RWPE2 (cell line): ENCODE measurements around the gene GRAMD4.

Experiments
- ATAC-seq: fragments of 200-7000 bp; cut with Tn5 transposase; 3 replicates; pipeline ENCODE4 v1.9.1; 2021; ENCODE audit warnings: low read depth
- DNase-seq: peaks from one replicate; pipeline ENCODE4 v3.0.0-alpha.2; 2020; ENCODE audit warnings: low spot score
- H3K27ac ChIP-seq: fragments of 450-650 bp; 2 replicates; pipeline ENCODE4 v1.5.1; 2017; ENCODE audit warnings: mild to moderate bottlenecking; ENCODE audit not compliant: poor library complexity, severe bottlenecking
- H3K27me3 ChIP-seq: fragments of 250-450 bp; sonication (Bioruptor Pico); 2 replicates; pipeline ENCODE4 v1.5.1; 2021; ENCODE audit warnings: mild to moderate bottlenecking, moderate library complexity; ENCODE audit not compliant: insufficient read depth, poor library complexity, severe bottlenecking
- H3K36me3 ChIP-seq: fragments of 250-450 bp; sonication (Bioruptor Pico); 2 replicates; pipeline ENCODE4 v1.5.1; 2020; ENCODE audit warnings: low read depth, mild to moderate bottlenecking, moderate library complexity
- H3K4me1 ChIP-seq: fragments of 250-450 bp; sonication (Bioruptor Pico); 2 replicates; pipeline ENCODE4 v1.5.1; 2021; ENCODE audit warnings: mild to moderate bottlenecking, moderate library complexity; ENCODE audit not compliant: insufficient read depth, poor library complexity, severe bottlenecking
- H3K4me3 ChIP-seq: fragments of 250-450 bp; sonication (Bioruptor Pico); 2 replicates; pipeline ENCODE4 v1.5.1; 2021; ENCODE audit warnings: mild to moderate bottlenecking, moderate library complexity; ENCODE audit not compliant: severe bottlenecking
- H3K9me3 ChIP-seq: fragments of 250-450 bp; sonication (Bioruptor Pico); 2 replicates; pipeline ENCODE4 v1.5.1; 2021; ENCODE audit warnings: mild to moderate bottlenecking, moderate library complexity; ENCODE audit not compliant: severe bottlenecking
- TF ChIP-seq, protein P1 (sequence below): fragments of 450-650 bp; IDR thresholded peaks from one replicate; pipeline ENCODE4 v1.5.1; 2017; ENCODE audit warnings: mild to moderate bottlenecking, moderate library complexity; ENCODE audit not compliant: poor library complexity, severe bottlenecking

Gene GRAMD4

DNA sequence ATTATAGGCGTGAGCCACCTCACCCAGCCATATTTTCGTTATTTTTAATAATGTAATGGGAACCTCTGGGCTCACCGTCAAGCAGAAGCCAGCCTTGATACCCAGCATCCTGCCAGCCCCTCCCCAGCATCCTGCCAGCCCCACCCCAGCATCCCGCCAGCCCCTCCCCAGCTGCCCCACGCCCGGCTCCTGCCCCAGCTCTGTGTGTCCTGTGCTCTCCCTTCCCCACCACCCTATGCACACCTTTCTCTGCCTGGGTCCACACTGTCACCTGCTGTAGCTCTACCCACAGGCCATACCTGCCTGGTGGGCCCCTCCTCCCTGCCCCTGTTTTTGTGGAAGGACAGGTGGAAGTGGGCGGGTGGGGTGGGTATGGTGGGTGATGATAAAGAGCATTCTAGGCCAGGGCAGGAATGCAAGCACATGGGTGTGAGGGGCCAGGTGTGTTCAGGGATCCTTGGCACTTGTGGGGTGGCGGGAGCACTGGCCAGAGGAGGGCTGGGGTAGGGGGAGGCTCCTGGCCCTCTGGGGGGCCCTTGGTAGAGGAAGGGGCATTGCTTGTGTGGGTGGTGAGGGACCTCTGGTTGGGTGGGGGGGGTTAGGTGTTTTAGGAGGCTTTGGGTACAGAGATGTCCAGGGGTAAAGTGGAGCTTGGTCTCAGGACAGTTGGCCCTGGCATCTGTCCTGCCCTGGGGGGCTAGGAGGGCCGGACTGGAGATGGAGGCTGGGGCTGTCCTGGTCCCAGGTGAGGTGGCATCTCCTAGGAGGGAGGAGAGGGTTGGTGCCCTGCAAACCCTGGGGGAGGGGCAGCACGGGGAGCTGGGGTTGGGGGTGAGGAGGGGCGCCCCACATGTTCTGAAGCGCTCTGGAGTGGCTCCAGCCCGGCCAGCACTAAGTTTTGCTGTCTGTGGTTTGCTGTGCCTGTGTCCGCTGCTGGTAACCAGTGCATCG is 25.9 kb upstream of the GRAMD4 start:
- H3K4me1 ChIP-seq, result peaks cover 7% of the 10 kb centered on the region
- ATAC-seq (no peak), DNase-seq (no peak)
- TF ChIP-seq, protein P1, sequence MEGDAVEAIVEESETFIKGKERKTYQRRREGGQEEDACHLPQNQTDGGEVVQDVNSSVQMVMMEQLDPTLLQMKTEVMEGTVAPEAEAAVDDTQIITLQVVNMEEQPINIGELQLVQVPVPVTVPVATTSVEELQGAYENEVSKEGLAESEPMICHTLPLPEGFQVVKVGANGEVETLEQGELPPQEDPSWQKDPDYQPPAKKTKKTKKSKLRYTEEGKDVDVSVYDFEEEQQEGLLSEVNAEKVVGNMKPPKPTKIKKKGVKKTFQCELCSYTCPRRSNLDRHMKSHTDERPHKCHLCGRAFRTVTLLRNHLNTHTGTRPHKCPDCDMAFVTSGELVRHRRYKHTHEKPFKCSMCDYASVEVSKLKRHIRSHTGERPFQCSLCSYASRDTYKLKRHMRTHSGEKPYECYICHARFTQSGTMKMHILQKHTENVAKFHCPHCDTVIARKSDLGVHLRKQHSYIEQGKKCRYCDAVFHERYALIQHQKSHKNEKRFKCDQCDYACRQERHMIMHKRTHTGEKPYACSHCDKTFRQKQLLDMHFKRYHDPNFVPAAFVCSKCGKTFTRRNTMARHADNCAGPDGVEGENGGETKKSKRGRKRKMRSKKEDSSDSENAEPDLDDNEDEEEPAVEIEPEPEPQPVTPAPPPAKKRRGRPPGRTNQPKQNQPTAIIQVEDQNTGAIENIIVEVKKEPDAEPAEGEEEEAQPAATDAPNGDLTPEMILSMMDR, result no peak
- no peak overlapping the region for H3K27ac ChIP-seq
- no peaks in the 10 kb centered on the region for H3K27me3 ChIP-seq
- H3K9me3 ChIP-seq, result no peaks in the 10 kb centered on the region
- no peaks in the 10 kb centered on the region for H3K36me3 ChIP-seq
- H3K4me3 ChIP-seq, result no peak overlapping the region

- Histone ChIP-seq H3K9me3 (no peaks in the 10 kb centered on the region), H3K27ac (no peak overlapping the region), H3K36me3 (no peaks in the 10 kb centered on the region), H3K4me1 (peaks cover 7% of the 10 kb centered on the region), H3K4me3 (no peak overlapping the region), H3K27me3 (no peaks in the 10 kb centered on the region)
- DNase-seq (no peak), ATAC-seq (no peak)
- TF ChIP-seq, protein P1, result no peak
Observed at GRCh38 chr22:46594947-46595298, 25.3 kb upstream of the GRAMD4 start.

DNA sequence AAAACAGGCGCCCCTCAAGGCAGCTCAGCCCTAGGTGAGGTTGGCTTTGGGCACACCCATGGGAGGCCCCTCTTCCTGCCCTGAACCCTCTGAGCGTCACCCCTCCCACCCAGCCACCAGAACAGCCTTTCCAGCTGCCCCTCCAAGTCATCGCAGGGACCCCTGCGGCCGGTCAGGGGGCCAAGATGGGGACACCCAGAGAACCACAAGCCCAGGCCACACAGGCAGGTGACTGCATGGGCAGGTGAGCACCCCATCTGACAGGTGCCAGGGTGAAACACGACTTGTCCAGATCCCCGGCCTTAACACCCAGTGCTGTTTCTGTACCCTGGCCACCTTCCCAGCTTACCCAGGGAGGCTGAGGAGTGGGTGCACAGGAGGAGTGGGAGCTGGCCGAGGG is 24.6 kb upstream of the GRAMD4 start:
- Histone ChIP-seq H3K9me3 (no peaks in the 10 kb centered on the region), H3K4me3 (no peak overlapping the region), H3K27me3 (no peaks in the 10 kb centered on the region), H3K36me3 (no peaks in the 10 kb centered on the region), H3K4me1 (peaks cover 7% of the 10 kb centered on the region), H3K27ac (no peak overlapping the region)
- ATAC-seq, result no peak
- no peak for DNase-seq
- TF ChIP-seq, protein P1, result no peak

- Histone ChIP-seq H3K4me3 (no peak overlapping the region), H3K4me1 (peaks cover 7% of the 10 kb centered on the region), H3K27me3 (no peaks in the 10 kb centered on the region), H3K9me3 (no peaks in the 10 kb centered on the region), H3K36me3 (no peaks in the 10 kb centered on the region), H3K27ac (no peak overlapping the region)
- no peak for DNase-seq
- TF ChIP-seq, protein P1, result no peak
- no peak for ATAC-seq
Observed at GRCh38 chr22:46596032-46596441, 24.1 kb upstream of the GRAMD4 start.

DNA sequence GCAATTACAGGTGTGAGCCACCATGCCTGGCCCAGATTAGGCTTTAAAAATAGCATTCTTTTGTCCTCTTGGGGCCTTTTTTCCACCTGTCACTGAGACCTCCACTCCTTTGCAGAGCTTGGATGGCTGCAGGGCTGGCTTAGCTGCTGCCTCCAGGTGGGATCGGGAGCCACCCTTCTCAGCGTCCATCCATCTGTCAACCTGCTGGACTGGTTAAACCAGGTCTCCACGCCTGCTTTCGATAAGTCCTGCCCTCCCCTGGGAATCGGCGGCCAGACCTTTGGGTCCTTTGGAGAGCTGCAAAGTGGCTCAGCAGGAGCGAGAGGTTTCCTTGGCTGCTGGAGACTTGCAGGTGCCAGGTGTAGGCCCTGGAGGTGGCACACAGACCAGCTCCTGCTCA is 23.4 kb upstream of the GRAMD4 start:
- peaks cover 7% of the 10 kb centered on the region for H3K4me1 ChIP-seq
- H3K9me3 ChIP-seq, result no peaks in the 10 kb centered on the region
- no peaks in the 10 kb centered on the region for H3K27me3 ChIP-seq
- H3K36me3 ChIP-seq, result no peaks in the 10 kb centered on the region
- DNase-seq (no peak), ATAC-seq (peak; percentile 89)
- no peak overlapping the region for H3K4me3 ChIP-seq
- TF ChIP-seq, protein P1, result peak; percentile 8
- no peak overlapping the region for H3K27ac ChIP-seq
